Measurements from ENCODE around the gene PHF21A.
"Not testable (repeated sequence)": the region's sequence is repeated elsewhere in the genome, so short reads cannot be mapped to it uniquely, and the experiment has no call there.

Gene PHF21A

DNA sequence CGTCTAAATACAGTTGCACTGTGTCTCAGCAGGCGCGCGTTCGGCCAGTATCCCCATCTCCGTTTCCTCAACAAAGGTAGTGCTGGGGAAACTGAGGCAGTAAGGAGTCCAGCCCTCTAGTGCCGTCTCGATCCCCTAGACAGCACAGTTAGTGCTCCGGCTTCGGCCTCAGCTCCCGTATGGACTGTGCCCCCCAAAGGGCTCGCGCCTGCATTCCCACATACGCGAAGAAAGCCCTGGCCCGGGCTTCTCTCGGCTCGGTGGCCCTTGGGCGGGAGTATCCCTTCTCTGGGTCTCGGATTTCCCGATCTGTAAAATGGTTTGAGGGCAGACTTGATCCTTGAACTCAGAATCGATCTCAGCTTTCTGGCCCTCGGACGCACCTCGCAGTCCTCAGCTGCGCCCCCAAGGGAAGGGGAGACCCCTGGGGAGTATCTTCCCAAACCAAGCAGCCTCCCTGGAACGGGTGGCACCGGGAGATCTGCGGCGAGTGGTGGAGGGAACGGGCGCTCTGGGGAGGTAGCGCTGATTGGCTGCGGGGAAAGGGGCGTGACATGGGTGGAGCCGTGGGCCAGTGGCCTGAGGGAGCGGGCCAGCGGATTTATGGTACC is 202.8 kb downstream of the PHF21A start:
- peak; percentile 71 to 75 for DNase-seq

DNA sequence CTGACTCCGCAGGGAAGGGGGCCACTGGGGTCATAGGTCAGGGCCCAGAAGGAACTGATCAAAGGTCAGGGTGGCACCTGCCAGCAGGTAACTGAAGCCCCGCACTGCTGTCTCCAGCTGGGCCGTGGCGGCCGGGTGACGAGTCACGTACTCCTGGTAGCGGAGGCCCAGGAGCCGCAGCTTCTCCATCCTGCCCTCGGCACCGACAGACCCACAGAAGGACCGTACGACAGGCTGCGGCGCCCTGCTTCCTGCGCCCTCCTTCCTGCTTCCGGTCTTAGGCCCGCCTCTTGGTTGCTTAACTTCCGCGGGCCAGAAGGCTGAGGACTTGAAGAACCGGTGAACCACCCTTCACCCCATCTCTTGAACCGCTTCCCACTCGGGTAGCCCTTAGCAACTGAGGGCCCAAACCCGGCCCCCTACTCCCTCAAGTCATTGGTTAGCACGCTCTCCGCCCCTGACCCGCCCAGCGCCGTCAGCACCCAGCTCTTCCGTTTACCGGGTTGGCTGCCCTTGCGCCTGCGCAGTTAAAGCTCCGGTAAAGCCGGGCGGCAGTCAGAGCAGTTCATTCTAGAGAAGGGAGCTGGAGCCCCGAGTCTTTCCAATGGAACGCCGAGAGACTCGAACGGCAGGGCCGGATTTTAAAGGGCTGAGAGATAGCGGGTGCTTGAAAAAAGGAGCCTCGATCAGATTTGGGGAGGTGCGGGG is 203.5 kb downstream of the PHF21A start, which contains the start of gene PEX16:
PEX16 (minus strand) TSS at position 255 of the 708 bp plus-strand sequence; CDS start at position 189, 66 bp downstream.
- DNase-seq = peak; percentile 98

DNA sequence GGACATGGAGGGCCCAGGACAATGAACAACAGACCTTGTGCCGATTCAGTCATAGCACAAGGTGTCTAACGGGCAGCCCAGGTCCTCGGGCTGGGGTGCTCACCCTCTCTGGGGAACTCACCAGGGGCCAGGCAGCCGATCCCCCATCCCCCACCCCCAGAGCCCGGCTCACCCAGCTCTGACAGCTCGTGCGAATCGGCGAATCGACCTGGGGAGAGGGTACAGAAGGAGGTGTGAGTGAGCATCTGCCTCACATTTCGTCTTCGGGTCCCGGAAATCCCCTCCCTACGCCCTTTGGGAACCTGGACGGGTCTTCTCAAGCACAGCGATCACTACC is 204.0 kb downstream of the PHF21A start:
- DNase-seq = no peak

DNA sequence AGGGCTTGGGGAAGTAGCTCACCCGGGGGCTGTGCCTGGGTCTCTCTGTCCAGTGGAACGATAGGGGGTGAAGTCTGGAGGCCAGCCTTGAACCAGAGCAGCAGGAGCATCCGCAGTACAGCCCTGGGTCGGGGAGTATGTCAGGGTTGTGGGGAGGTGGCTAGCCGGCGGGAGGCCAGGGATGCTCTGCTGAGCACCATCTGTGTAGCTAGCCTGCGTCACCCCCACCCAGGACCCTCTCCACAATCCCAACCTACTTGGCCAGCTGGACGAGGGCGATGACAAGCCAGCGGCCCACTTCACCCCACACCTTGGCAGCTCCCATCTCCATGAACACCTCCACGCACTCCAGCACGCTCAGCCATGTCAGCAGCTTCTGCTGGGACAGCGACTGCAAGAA is 205.8 kb downstream of the PHF21A start:
- DNase-seq = no peak

DNA sequence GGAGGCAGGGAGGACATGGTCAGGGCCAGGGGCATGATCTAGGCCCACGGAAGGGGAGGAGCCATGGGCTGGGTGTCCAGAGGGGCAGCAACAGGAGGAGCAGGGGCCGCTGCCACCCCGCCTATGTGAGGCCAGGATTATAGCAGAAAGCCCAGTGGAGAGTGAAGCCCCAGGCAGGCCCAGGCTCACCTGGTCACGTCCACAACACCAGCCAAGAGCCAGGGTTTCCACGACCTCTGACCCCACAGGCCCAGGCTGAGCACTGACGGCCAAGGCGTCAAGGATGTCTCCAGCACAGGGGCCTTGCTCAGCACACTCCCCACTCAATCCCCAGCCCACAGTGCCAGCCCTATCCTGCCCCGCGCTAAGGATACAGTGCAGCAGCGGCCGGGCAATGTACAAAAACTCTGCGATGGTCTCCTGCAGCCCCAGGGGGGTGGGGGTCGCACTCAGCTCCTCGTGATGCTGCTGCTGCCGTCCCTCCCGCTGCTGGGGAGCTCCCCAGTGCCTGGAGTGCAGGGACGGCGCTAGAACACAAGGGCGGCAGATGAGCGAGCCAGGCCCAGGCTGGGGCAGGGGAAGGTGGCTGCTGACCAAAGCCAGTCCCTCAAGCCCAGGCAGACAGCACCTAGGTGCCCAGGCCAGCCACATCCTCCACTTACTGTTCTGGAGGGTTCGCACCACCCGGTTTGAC is 207.2 kb downstream of the PHF21A start:
- no peak for DNase-seq

DNA sequence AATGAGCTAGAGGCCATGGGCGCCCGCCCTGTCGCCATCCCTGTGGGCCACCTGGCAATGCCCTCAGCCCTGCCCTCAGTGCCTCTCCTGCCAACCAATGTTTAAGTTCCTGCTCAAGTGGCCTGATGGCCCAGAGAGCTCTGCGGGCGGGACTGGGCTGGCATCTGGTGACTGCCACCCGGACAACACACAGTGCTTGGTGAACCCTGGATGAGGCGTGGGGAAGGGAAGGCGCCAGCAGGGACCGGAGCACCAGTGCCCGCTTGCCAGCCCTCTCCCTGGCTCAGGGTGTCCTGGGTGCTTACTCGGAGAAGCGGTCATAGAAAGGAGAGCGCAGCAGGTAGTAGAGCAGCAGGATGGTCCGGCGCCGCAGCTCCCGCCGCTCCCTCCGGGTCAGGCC is 207.7 kb downstream of the PHF21A start:
- no peak for DNase-seq

DNA sequence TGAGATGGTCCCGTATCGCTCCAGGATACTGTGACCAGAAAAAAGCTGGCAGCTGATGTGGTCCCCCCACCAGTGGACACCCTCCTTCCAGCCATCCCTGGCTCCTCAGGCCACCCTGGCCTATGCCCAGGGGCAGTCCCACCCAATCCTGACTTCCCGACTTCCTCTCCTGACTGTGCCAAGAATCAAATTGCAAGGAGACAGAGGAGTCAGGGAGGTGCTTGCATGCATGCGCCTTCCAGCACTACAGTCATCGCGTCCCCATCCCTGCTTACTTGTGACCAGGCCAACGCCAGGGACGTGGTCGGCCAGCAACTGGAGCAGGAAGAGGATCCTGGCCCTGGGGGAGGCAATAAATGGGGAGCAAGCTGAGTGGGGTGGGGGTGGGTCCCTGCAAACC is 210.6 kb downstream of the PHF21A start:
- DNase-seq = no peak

DNA sequence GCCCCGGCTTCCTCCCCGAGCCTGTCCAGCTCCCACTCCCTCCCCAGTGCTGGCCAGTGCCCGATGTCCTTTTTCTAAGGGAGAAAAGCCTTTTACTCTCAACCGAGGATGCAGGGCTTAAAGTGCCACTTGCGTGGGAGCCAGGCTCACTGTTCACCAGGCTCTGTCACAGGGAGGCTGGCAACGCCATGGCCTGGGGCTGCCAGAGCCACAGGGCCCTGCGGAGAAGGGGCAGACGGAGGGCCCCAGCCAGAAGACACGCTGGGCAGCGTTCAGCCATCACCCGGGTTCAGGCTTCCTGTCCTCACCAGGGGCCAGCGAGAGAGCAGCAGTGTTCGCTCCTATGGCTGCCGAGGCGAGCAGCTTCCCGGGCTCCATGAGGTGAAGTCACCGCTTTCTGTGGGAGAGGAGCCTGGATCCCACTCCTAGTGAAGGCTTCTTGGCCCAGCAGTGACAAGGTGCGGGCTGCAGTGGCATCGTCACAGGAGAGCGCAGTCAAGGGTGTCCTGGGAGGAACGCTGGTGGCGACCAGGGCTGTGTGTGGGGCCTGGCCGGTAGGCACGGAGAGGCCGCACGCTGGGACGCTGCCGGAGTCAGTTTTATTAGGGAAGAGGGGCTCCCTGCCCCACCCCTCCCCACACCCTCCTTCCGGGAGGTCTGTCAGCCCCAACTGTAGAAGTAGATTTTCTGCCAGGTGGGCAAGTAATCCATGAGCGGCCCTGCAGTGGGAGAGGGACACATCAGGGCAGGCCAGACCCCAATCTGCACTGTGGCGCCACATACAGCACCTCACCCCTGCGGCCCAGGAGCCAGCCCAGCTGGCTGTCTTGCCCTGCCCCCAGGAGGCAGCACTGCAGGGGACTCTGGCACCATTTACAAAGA is 211.4 kb downstream of the PHF21A start:
- no peak for DNase-seq

DNA sequence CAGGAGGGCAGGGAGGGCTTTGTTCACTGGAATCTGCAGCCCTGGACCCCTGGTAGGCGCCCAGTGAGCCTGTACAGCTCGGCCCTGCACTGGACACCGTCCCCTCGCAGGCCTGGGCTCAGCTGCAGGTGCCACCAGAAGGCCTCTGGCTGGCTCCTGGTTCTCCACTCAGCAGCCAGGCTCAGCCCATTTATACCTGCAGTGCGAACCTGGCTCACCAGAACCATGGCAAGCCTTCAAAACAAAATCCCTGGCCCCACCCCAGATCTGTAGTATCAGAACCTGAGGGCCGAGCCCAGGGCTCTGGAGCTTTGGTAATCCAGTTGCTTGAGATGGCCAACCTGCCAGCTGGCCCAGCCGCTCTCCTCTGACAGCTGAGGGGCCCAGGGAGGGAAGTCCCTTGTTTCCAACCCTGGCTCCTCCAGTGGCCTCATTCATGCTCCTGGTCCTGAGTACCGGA is 213.3 kb downstream of the PHF21A start:
- no peak for DNase-seq

DNA sequence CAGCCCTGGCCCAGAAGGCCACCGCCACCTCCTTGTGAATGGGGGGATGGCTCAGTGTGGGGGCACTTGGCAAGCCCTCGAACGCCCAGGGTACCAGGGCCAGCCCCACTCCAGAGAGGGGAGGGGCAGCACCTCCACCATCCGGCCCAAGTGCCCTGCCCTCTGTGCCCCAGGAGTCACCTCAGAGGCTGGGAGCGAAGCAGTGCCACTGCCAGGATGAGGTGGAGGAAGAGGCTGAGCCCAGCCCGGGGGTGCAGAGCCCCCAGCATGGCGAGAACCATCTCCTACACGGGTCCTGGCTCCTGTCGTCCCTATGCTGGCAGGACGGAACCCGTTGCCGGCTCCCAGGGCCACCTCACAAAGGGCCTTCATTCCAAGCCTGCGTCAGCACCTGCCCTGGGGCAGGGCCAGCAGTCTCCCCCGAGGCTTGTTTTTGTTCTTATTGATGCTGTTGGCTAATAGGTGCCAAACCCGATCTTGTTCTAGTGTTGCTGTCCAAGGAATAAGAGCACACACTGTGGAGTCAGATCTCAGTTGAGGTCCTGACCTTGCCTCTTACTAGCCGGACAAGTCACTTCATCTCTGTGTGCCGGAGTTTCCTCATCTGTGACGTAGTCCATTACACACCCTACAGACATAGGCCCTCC is 214.2 kb downstream of the PHF21A start, which contains the start of gene FREY1:
FREY1 (minus strand) TSS at position 307 of the 647 bp plus-strand sequence; CDS start at position 281, 26 bp downstream.
- no peak for DNase-seq

DNA sequence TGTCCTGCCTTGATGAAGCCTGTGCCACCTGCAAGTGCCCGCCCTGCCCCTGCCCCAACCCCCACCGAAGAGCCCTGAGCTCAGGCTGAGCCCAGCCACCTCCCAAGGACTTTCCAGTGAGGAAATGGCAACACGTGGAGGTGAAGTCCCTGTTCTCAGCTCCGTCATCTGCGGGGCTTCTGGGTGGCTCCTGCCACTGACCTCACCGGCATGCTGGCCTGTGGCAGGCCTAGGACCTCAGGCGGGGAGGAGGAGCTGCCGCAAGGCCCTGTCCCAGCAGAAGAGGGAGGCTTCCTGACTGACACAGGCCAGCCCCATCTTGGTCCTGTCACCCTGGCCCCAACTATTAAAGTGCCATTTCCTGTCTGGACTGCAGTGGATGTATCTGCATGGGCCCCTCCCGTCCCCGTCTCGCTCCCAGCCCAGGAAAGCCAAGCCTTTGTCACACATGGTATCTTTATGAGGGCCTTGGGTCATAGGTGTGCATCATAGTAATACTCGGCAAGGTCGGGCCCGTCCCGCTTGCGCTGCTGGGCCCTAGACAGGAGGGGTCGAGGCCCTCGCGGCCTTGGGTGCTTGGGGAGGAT is 215.1 kb downstream of the PHF21A start:
- no peak for DNase-seq

GRCh38 chr11:45905576-45905975 is 215.7 kb downstream of the PHF21A start:
- DNase-seq = not testable (repeated sequence)

DNA sequence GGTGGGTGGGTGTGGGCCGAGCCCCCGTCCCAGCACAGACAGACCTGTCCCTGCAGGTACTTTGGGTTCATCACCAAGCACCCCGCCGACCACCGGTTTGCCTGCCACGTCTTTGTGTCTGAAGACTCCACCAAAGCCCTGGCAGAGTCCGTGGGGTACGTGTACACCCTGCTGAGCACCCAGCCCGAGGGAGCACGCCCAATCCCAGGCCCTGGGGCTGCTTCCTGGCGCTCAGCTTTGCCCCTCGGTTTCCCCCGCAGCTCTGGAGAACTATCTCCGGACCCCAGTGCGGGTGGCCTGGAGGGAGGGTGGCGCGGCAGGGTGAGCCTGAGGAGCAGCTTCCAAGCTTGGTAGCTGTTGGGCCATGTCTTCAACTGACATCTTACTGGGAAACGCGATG is 216.2 kb downstream of the PHF21A start:
- DNase-seq = no peak

DNA sequence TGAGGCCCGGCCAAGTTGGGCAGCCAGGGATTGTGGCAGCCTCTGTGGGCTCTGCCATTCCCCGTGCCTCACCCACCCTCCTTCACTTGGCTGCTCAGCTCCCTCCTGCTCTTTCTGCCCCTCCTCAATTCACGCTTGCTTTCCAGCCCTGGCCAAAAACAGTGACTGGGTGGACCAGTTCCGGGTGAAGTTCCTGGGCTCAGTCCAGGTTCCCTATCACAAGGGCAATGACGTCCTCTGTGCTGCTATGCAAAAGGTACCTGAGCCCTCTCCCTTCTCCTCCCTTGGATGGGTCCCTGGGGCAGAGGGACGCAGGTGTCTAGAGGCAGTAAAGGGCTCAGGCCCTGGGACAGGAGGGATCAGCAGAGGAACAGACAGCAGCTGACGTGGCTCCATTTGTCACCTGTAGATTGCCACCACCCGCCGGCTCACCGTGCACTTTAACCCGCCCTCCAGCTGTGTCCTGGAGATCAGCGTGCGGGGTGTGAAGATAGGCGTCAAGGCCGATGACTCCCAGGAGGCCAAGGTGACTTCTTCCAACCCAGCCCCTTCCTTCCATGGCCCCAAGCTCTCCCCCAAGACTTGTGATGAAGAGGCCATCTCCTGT is 216.8 kb downstream of the PHF21A start:
- DNase-seq = no peak

DNA sequence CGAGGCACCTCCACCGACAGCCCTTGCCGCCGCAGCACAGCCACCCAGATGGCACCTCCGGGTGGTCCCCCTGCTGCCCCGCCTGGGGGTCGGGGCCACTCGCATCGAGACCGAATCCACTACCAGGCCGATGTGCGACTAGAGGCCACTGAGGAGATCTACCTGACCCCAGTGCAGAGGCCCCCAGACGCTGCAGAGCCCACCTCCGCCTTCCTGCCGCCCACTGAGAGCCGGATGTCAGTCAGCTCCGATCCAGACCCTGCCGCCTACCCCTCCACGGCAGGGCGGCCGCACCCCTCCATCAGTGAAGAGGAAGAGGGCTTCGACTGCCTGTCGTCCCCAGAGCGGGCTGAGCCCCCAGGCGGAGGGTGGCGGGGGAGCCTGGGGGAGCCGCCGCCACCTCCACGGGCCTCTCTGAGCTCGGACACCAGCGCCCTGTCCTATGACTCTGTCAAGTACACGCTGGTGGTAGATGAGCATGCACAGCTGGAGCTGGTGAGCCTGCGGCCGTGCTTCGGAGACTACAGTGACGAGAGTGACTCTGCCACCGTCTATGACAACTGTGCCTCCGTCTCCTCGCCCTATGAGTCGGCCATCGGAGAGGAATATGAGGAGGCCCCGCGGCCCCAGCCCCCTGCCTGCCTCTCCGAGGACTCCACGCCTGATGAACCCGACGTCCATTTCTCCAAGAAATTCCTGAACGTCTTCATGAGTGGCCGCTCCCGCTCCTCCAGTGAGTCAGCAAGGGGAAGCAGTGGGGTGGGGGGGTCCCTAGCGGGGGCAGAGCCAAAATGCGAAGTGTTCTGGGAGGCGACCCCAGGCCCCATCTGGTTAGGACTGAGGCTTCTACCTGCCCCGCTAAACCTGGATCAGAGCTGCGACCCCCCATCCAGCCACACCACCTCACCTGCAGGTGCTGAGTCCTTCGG is 218.5 kb downstream of the PHF21A start:
- no peak for DNase-seq

- no peak for DNase-seq
Observed at GRCh38 chr11:45901626-45902025, 219.6 kb downstream of the PHF21A start.

DNA sequence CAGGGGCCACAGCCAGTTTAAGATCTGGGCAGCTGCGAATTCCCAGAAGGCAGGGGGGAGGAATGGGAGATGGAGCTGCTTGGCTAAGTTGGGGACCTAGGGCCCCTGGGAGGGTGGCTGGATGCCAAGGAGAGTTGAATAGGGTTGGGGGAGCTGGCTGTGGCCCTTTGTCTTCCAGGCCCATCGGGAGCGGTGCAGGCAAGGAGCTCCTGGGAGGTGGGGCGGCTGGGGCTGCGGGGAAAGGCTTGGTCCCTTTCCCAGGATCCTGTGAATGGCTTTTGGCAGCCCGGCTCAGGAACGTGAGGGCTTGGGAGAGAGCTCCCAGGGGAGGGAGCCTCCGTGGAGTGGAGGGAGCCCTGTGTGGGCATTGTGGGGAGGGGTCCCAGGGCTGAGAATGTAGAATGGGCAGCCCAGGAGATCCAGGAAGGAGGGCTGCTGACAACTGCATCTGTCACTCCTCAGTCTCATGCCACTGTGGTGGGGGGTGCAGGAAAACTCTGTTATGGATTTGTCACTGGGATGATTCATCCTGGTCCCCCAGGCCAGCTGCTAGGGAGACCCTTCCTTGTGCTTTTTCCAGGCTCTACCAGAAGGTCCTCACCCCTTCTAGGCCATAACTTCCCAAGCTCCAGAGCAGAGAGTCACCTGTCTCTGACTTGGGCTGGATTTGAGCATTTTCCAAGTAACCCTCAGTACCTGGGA is 220.2 kb downstream of the PHF21A start:
- no peak for DNase-seq

- not testable (repeated sequence) for DNase-seq
Observed at GRCh38 chr11:45900175-45900800, 221.0 kb downstream of the PHF21A start.

Data from Kasumi-1 (cell line).